ENCODE measurements around the gene CLEC18B.
"Not testable (repeated sequence)": the region's sequence is repeated elsewhere in the genome, so short reads cannot be mapped to it uniquely, and the experiment has no call there.

Gene CLEC18B

GRCh38 chr16:74420612-74421481 lies at the start of gene CLEC18B:
Gene CLEC18B (minus strand): TSS chr16:74421478. CDS start chr16:74421270, 208 bp downstream.
- DNase-seq (ENCODE audit: low read depth) = not testable (repeated sequence)

DNA sequence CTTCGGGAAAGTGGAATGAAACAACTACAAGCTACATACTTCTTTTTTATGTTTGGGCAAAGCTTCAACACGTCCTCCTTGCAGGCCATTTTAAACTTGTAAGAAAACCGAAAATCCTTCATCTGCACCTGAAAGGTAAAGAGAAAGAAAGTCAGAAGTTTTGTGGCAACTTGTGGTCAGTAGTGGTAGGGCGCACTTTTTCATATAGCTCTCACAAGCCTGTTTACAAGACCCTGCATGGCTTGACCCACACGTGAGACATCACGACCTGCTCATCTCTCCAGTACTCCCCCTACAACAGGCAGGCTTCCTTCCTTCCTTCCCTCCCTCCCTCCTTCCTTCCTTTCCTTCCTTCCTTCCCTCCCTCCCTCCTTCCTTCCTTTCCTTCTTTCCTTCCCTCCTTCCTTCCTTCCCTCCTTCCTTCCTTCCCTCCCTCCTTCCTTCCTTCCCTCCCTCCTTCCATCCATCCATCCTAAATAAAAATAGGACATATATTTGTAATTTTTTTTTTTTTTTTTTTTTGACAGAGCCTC lies 48.7 kb upstream of the CLEC18B start:
- DNase-seq (ENCODE audit: low read depth) = no peak

DNA sequence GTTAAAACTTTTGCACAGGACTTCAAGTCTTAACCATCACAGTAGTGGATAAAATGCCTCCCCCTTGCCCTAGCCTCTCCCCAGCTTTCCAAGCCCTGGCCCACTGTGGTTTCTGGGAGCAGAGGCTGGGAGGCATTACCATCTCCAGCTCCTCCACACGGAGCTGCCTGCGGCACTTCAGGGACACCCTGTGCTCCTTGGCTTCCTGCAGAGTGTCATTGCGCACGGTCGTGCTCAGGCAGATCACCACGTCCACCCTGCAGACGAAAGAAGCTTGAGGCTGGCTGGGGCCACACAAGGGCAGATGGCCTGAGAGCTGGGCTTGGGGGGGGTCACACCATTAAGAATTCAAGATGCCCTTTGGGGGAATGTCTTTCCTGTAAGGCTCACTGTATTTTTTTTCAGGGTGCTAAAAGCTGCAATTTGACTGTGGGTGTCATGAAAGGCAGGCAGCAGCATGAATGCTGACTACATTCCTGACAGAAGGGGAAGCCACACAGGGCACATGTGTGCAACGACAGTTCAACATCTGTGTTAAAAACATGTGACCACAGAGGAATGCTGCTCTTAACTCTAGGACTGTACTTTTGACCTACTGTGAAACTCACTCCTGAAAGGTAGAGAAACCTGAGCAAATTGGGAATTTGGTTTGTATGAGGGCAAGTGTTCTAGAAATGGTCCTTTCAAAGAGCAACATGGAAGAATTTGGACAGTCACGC lies 47.7 kb upstream of the CLEC18B start:
- no peak for DNase-seq (ENCODE audit: low read depth)

DNA sequence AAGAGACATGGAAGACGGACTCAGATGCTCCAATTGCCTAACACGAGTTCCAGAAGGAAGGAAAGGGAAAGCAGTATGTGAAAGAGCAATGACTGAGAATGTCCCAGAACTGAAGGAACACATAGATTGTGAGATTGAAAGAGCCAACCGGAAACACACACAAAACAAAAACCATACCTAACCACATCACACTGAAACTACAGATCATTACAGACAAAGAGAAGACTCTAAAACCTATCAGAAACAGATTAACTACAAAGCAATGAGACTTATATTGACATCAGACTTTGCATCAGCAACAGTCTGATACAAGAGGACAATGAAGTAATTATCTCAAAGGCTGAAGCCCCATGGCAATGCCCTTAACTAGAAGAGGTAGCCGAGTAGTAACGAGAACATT lies 45.6 kb upstream of the CLEC18B start:
- no peak for DNase-seq (ENCODE audit: low read depth)

DNA sequence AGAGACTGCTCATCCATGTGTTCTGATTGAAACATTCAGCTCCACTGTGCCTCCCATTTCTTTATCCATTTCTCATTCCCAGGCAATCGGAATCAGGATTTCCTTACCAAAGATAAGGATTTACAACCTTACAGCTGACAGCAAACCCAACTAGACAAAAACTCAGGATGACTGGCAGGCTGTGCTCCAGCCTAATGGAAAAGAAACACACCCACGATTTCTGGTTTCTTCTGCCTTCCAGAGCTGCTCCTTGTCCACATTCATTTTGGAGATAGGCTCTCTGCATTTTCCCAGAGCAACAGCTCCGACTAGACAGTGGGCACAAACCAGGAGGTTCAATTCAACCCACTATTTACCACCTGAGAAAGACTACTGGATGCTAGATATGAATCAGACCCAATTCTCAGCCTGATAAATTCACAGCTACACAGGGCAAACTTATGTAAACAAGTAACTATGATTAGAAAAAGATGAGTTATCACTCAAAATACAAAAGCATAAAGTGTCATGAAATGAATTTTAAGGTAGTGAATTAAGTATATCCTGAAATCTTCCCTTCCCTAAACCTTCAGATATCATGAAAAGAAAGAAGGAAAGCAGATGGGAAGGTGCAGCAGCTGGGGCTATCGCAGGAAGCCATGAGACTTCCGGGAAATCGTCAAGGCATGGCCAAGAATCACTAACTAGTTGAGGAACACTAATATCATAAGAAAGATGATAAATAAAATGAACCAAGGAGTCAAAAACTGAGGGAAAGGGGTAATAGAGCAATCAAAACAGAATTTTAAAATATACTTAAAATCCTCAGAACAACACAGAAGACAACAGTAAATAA lies 44.8 kb upstream of the CLEC18B start:
- DNase-seq (ENCODE audit: low read depth) = no peak

GRCh38 chr16:74465281-74465680 lies 44.0 kb upstream of the CLEC18B start:
- no peak for DNase-seq (ENCODE audit: low read depth)

DNA sequence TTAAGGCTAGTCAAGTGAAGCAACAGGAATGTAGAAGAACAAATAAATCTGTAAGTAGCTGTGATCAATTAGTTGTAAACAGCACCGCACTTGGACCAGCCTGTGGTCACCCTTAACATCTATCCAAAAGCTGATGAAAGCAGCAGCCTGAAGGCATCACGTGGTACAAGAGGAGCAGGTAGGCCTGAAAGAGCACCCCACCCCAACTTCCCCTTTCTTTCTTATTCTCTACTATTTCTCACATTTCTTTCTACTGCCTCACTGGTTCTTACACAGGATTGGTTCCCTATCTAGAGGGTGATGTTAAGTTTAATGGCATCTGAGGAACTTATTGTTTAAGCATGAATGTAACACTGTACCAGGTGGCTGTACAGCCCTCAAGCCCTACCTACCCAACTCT lies 42.6 kb upstream of the CLEC18B start:
- no peak for DNase-seq (ENCODE audit: low read depth)

DNA sequence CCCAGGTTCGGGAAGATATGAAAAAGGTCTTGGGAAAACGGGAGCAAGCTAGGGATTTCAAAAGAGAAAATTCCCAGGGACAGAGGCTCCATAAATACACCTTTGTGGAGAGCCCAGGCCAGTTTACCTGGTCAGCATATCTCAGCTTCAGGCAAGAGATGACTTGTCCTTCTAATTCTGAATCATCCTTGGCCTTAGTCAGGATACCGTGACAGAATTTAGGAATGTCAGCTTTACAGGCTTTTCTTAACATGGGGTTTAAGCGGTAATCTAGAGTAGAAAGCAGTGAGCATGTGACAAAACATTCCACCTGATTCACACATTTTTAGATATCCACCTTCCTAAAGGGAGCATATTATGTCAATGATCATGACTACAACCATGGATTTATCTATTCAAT lies 41.1 kb upstream of the CLEC18B start:
- DNase-seq (ENCODE audit: low read depth) = no peak

GRCh38 chr16:74461826-74462225 lies 40.5 kb upstream of the CLEC18B start:
- DNase-seq (ENCODE audit: low read depth) = no peak

DNA sequence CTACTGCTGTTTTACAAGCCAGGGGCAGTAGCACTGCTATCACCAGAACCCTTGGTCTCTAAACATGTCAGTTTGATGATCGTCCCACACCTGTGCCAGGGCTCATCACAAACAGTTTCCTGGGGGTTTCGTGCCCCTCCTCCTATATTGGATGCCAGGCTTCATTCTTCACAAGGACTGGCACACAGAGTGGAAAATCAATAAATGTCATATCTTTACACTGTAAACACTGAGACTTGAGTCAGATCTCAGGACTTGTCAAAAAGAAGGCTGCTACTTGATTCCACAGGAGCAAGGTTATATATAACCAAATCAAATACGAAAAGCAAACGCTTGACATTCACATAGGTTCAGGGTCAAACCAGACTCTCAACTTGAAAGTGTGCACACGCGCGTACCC lies 39.3 kb upstream of the CLEC18B start:
- DNase-seq (ENCODE audit: low read depth) = no peak

GRCh38 chr16:74456290-74456625 lies 35.0 kb upstream of the CLEC18B start:
- no peak for DNase-seq (ENCODE audit: low read depth)

- no peak for DNase-seq (ENCODE audit: low read depth)
These were observed 34.5 kb upstream of the CLEC18B start for GRCh38 chr16:74455619-74456289.

- DNase-seq (ENCODE audit: low read depth) = no peak
These were observed 33.9 kb upstream of the CLEC18B start for GRCh38 chr16:74455213-74455612.

DNA sequence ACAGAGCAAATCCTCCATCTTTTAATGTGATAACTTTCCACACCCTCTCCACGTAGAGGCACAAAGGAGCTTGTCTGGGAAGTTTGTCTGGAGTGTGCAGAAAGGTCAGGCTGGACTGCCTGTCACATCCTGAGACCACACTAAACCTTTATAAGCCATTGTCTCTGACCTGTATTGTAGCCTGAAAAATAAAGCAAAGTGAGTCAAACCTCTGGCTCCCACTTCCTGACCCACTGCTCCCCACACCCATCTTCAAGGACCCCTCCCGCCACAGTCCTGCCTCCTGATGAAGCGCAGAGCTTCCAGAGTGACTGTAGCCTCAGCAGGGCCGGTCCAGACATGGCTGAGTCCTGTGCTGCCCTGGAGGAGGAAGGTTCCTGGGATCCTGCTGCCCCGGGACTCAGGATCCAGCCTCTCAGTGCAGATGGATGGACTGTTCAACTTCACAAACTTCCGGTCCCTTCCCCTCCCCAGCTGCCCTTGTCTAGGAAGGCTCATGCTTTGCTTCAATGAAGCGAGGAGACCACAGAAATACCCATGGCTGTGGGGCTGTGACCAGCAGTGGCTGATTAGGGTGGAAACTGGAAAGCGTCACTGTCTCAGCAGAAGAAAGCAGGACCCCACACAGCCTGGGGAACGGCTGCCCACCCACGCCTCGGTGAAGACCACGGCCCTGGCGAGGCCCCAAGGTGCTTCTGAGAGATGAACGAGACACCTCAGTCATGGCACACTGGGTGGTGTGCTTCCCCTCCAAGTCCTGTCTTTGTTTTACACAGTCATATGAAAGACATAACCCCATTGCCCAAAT lies 30.9 kb upstream of the CLEC18B start:
- DNase-seq (ENCODE audit: low read depth) = no peak

DNA sequence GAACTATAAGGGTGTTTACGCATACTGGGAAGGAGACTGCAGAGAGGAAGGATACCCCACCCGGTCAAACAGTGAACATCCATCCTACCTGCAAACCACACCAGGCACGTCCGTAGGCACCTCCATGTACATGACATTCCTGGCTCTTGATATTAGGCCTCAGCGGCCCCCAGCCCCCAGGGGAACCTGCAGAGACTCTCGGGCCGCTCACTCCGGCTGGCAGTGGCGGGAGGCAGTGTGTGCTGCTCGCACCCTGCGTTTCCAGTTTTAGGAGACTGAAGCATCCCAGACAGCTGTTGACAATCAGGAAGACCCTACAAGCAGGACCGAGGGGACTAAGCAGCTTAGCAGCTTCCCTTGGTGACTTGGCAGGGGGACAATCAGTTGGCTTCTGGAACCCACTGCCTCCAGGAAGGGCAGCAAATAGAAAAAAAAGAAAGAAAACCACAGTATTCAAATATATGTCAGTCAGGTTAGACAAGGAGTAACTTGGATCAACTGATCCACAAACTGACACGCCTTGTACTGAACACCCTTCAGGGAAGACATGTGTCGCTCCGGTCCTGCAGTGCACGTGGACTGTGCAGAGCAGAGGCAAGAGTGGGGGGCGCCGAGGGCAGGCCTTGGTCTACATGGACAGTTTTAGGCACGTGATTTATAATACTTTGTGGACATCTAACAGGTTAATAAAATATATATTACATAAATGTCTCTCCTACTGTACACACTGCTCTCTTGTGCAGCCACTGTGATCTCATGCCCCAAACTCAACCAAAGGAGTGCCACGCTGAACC lies 29.9 kb upstream of the CLEC18B start:
- DNase-seq (ENCODE audit: low read depth) = no peak

DNA sequence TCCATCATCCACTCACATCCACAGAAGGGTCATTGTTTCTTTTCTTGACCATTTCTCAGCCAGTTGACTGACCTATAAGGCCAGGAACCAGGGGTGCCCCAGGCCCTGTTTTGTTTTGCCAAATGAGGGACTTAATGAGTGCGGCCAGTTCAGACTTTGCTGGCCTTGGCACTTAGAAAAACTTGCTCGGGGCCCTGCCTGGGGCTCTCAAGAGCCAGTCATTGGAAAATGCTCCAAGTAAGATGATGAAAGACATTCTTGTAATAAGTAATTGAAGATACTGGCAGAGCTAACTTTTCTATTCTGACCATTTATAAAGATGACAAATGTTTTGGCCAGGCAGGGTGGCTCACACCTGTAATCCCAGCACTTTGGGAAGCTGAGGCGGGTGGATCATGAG lies 29.0 kb upstream of the CLEC18B start:
- DNase-seq (ENCODE audit: low read depth) = no peak

- no peak for DNase-seq (ENCODE audit: low read depth)
These were observed 28.2 kb upstream of the CLEC18B start for GRCh38 chr16:74449470-74449869.

- no peak for DNase-seq (ENCODE audit: low read depth)
These were observed 27.7 kb upstream of the CLEC18B start for GRCh38 chr16:74448990-74449389.

GRCh38 chr16:74447578-74447977 lies 26.3 kb upstream of the CLEC18B start:
- no peak for DNase-seq (ENCODE audit: low read depth)

GRCh38 chr16:74446866-74447265 lies 25.6 kb upstream of the CLEC18B start:
- no peak for DNase-seq (ENCODE audit: low read depth)
